B cell (primary cell): ENCODE measurements around the gene ADGRB2. TPM values are rescaled to one million over a fixed set of nuclear protein-coding genes. Genes with fewer than 3 reads are reported as not detected.

Source experiments
- ATAC-seq: fragments of 200-7000 bp; cut with Tn5 transposase; one replicate; pipeline ENCODE4 v1.10.0; 2021; ENCODE audit warnings: low read depth, mild to moderate bottlenecking, moderate number of reproducible peaks, moderate library complexity
- CTCF ChIA-PET: fragments of 350-600 bp; sonication (Branson Sonifier 250); formaldehyde crosslinking; loops from one replicate; lab custom pipeline; 2021; ENCODE audit warnings: antibody characterized with exemption, inconsistent platforms; lab: Charles Lee
- POLR2A ChIA-PET: fragments of 350-600 bp; sonication (Branson Sonifier 250); formaldehyde crosslinking; loops from one replicate; lab custom pipeline; 2021; ENCODE audit warnings: antibody characterized with exemption; lab: Charles Lee
- DNase-seq: peaks from one replicate; pipeline ENCODE4 v3.0.0; 2013
- H2AFZ ChIP-seq: 2 replicates; pipeline ENCODE4 v1.6.1; 2012; ENCODE audit warnings: mild to moderate bottlenecking, low read depth, low read length; ENCODE audit not compliant: insufficient read depth, poor library complexity, severe bottlenecking
- H3K27ac ChIP-seq, 2 donors: 1 replicate in 1 of 2; 2 replicates in 1 of 2; pipeline ENCODE4 v1.5.1; 2012 to 2013; ENCODE audit warnings: low read length in 2 of 2, mild to moderate bottlenecking in 2 of 2, moderate library complexity in 1 of 2
- H3K27me3 ChIP-seq, 4 experiments: fragments of 200-600 bp in 1 of 4; sonication (generic) in 1 of 4; replicated peaks in 1 of 4; 1 replicate in 2 of 4; 2 replicates in 2 of 4; pipeline versions ENCODE4 v1.6.1 to v1.7.0; 2013 to 2016; ENCODE audit warnings: low read length in 3 of 4, mild to moderate bottlenecking in 2 of 4, mixed read lengths in 1 of 4, moderate library complexity in 1 of 4; ENCODE audit not compliant: insufficient read depth in 4 of 4, control insufficient read depth in 3 of 4; ENCODE audit errors: control extremely low read depth in 1 of 4
- H3K36me3 ChIP-seq, 2 experiments: replicated peaks in 1 of 2; 1 replicate in 1 of 2; 2 replicates in 1 of 2; pipeline versions ENCODE4 v1.6.1 to v1.7.1; 2013; ENCODE audit warnings: low read length in 1 of 2; ENCODE audit not compliant: insufficient read depth in 2 of 2, control insufficient read depth in 1 of 2; ENCODE audit errors: control extremely low read depth in 1 of 2, extremely low read depth in 1 of 2
- H3K4me1 ChIP-seq, 2 donors: fragments of 200-600 bp in 1 of 2; sonication (generic) in 1 of 2; 1 replicate in 1 of 2; 2 replicates in 1 of 2; pipeline versions ENCODE4 v1.5.1 to v1.6.1; 2013 to 2017; ENCODE audit warnings: low read length in 2 of 2; ENCODE audit not compliant: control insufficient read depth in 2 of 2, insufficient read depth in 2 of 2
- H3K4me2 ChIP-seq: replicated peaks from 2 replicates; pipeline ENCODE3; 2012; ENCODE audit warnings: mild to moderate bottlenecking, low read depth, low read length; ENCODE audit not compliant: poor library complexity, severe bottlenecking
- H3K4me3 ChIP-seq, 5 experiments: fragments of 200-600 bp in 1 of 5; sonication (generic) in 1 of 5; 1 replicate in 3 of 5; 2 replicates in 2 of 5; pipeline versions ENCODE4 v1.5.1 to v1.7.0; 2011 to 2016; ENCODE audit warnings: low read length in 4 of 5, mild to moderate bottlenecking in 4 of 5, low read depth in 2 of 5, control low read depth in 1 of 5, moderate library complexity in 1 of 5; ENCODE audit not compliant: insufficient read depth in 1 of 5; ENCODE audit errors: control extremely low read depth in 1 of 5, extremely low read depth in 1 of 5
- H3K79me2 ChIP-seq: fragments of 200-600 bp; sonication (generic); one replicate; pipeline ENCODE4 v1.6.0; 2016; ENCODE audit warnings: low read length; ENCODE audit not compliant: control insufficient read depth, insufficient read depth
- H3K9ac ChIP-seq: fragments of 200-600 bp; sonication (generic); 2 replicates; pipeline ENCODE4 v1.6.1; 2017; ENCODE audit warnings: mild to moderate bottlenecking, low read length, moderate library complexity
- H3K9me3 ChIP-seq, 3 donors: one replicate each; pipeline versions ENCODE4 v1.6.1 to v1.7.1; 2013; ENCODE audit warnings: low read length in 2 of 3; ENCODE audit not compliant: control insufficient read depth in 2 of 3, insufficient read depth in 1 of 3; ENCODE audit errors: control extremely low read depth in 1 of 3
- H4K20me1 ChIP-seq: 2 replicates; pipeline ENCODE4 v1.6.0; 2012; ENCODE audit warnings: mild to moderate bottlenecking, low read length; ENCODE audit not compliant: insufficient read depth, control insufficient read depth, poor library complexity, severe bottlenecking
- H3K27ac Mint-ChIP-seq: one replicate; pipeline ENCODE4 v1.8.0; 2021; ENCODE audit warnings: mixed read lengths
- H3K27me3 Mint-ChIP-seq: one replicate; pipeline ENCODE4 v1.8.0; 2021; ENCODE audit warnings: mixed read lengths
- H3K4me1 Mint-ChIP-seq: one replicate; pipeline ENCODE4 v1.8.0; 2021; ENCODE audit warnings: mixed read lengths
- H3K4me3 Mint-ChIP-seq: one replicate; pipeline ENCODE4 v1.8.0; 2021; ENCODE audit warnings: mixed read lengths
- H3K9me3 Mint-ChIP-seq: one replicate; pipeline ENCODE4 v1.8.0; 2022; ENCODE audit warnings: mixed read lengths; ENCODE audit not compliant: insufficient read depth
- EZH2 ChIP-seq: IDR thresholded peaks from 2 replicates; pipeline ENCODE4 v1.6.1; 2012; ENCODE audit warnings: borderline replicate concordance, low read depth, mild to moderate bottlenecking, moderate library complexity, low read length; ENCODE audit not compliant: insufficient read depth, poor library complexity, severe bottlenecking
- WGBS: methylation state at CpG from one replicate; pipeline ENCODE4 v1.1.5; 2013; ENCODE audit warnings: missing lambda C conversion rate; ENCODE audit not compliant: insufficient coverage; 5-methylcytosine and 5-hydroxymethylcytosine counted together
- intact Hi-C: fragments of 100-400 bp; cut with micrococcal nuclease; formaldehyde crosslinking; loops from one replicate; pipeline ENCODE4 v1.10.0; 2022
- polyA plus RNA-seq: library from polyadenylated mRNA; depleted of rRNA; stranded (reverse); fragments of >200 nt; gene quantifications from 2 replicates; pipeline ENCODE4 v1.2.3, GENCODE V29; 2012
- total RNA-seq, 2 donors: library from RNA; stranded (reverse); fragments of 120-200 nt in 1 of 2; gene quantifications; 1 replicate in 1 of 2; 2 replicates in 1 of 2; pipeline versions ENCODE4 v1.2.3 to v1.2.4, GENCODE V29; 2013 to 2022
- TF ChIP-seq, protein P1 (sequence below): fragments of 200-600 bp; IDR thresholded peaks from one replicate; pipeline ENCODE4 v1.8.0; 2022; ENCODE audit warnings: antibody characterized with exemption, mild to moderate bottlenecking

ADGRB2 gene
- total and polyA plus RNA-seq, 2 donors (not counting 1 experiment from before 2014, with no cell fraction given), result 1.9 to 2.7 TPM

DNA sequence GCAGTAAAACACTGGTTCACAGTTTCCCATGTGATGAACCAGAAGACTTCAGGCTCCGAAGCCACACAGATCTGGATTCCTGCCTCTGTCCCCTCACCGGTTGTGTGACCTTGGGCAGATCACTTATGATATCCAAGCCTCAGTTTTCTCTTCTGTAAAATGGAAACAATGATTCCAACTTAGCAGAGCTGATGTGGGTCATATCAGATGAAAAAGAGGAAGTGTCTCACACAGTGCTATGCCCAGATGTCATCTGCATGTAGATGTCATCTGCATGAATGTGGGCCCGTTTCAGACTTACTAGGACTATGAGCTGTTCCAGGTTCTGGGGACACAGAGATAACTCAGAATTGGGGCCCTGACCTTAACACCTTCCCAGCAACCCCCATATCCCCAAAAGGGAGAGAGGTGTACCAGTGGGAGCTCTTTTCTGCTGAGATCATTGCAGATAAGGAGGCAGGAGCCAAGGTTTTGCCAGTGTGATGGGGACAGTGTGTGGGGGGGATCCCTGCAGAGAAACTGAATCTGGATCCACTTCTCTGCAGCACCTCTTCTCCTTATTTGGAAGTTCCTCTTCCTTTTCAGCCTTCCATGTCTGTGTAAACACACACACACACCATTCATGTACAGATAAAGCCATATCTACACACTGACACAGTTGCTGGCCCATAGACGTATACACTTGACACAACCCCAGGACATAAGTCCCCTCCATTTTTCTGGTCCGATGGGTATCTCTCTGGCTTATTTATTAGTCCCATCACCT lies 5.0 kb upstream of the ADGRB2 start:
- Histone ChIP-seq H4K20me1 (no peaks in the 10 kb centered on the region), H2AFZ (no peak overlapping the region), H3K4me1 (peaks cover 46 to 48% of the 10 kb centered on the region in 2 donors), H3K9me3 (peaks cover 0 to 6% (median 0%) of the 10 kb centered on the region in 3 donors), H3K9ac (no peak overlapping the region), H3K79me2 (no peaks in the 10 kb centered on the region), H3K4me2 (peak overlapping the region; percentile 20), H3K4me3 (no peak overlapping the region), H3K27ac (peak overlapping the region in 1 of 2 donors; percentile 5), H3K27me3 (peaks cover 0 to 33% (median 19%) of the 10 kb centered on the region in 4 experiments), H3K36me3 (no peaks in the 10 kb centered on the region)
- WGBS, result 79% methylated on average over 4 of the region's 5 CpGs
- peaks cover 21% of the 10 kb centered on the region for H3K27me3 Mint-ChIP-seq
- intact Hi-C loops, result no loop called here
- peak; percentile 60 for DNase-seq
- POLR2A ChIA-PET, result interaction anchor here (0.6 kb wide), 1 partner anchor 617 kb away, joined by 3 read pairs; no protein-coding TSS in a partner anchor
- ATAC-seq, result peak; percentile 59
- peaks cover 47% of the 10 kb centered on the region for H3K4me1 Mint-ChIP-seq
- H3K4me3 Mint-ChIP-seq, result peak overlapping the region; percentile 13
- no peak for TF ChIP-seq EZH2
- TF ChIP-seq, protein P1, sequence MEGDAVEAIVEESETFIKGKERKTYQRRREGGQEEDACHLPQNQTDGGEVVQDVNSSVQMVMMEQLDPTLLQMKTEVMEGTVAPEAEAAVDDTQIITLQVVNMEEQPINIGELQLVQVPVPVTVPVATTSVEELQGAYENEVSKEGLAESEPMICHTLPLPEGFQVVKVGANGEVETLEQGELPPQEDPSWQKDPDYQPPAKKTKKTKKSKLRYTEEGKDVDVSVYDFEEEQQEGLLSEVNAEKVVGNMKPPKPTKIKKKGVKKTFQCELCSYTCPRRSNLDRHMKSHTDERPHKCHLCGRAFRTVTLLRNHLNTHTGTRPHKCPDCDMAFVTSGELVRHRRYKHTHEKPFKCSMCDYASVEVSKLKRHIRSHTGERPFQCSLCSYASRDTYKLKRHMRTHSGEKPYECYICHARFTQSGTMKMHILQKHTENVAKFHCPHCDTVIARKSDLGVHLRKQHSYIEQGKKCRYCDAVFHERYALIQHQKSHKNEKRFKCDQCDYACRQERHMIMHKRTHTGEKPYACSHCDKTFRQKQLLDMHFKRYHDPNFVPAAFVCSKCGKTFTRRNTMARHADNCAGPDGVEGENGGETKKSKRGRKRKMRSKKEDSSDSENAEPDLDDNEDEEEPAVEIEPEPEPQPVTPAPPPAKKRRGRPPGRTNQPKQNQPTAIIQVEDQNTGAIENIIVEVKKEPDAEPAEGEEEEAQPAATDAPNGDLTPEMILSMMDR, result no peak
- H3K9me3 Mint-ChIP-seq, result no peaks in the 10 kb centered on the region
- H3K27ac Mint-ChIP-seq, result peak overlapping the region; percentile 5
- CTCF ChIA-PET, result interaction anchor here (1.1 to 1.4 kb wide), 3 partner anchors 11 to 195 kb away, joined by 4 to 11 read pairs (median 4); no protein-coding TSS in a partner anchor
